GM19452 (cell line): ENCODE results near the gene RETREG1.
"Not testable (repeated sequence)": the region's sequence is repeated elsewhere in the genome, so short reads cannot be mapped to it uniquely, and the experiment has no call there.

Source experiments
- ATAC-seq: cut with Tn5 transposase; IDR thresholded peaks from one replicate; pipeline ENCODE4 v1.9.1; 2021; ENCODE audit not compliant: unreplicated experiment

Gene RETREG1

DNA sequence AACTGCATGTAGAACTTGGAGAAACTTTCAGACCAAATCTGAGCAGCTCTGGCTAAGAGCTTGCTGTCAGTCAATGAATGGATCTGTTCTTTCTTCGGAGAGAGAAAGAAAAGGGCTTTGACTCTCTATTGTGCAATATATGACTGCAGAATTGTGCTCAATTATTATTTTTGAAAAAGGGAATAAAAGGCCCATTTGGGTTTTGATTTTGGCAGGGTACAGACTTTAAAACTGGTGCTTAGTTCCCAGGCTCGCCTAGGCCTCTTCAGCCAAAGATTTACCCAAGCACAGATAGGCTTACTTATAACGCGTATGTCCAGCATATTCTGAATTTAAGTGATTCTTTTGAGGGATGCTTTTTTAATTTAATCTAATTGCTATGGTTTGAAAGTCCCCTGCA is 59.3 kb downstream of the RETREG1 start:
- no peak for ATAC-seq

- no peak for ATAC-seq
Observed at GRCh38 chr5:16554110-16554509, 62.7 kb downstream of the RETREG1 start.

- ATAC-seq, result peak; percentile 76
Observed at GRCh38 chr5:16552666-16553343, 64.0 kb downstream of the RETREG1 start.

DNA sequence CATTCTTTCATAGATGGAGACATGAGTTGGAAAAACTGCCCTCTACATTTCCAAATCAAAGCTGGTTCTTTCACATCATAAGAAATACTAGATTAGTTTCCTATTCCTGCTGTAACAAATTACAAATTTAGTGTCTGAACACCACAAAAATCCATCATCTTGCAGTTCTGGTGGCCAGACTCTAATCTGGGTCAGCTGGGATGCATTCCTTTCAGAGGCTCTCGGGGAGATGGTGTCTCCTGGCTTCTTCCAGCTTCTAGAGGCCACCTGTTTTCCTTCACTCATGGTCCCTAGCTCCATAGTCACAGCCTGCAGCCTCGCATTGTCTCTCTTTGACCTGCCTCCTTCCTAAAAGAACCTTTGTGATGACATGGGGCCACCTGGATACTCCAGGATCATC is 65.2 kb downstream of the RETREG1 start:
- ATAC-seq, result no peak

- ATAC-seq, result peak; percentile 79
Observed at GRCh38 chr5:16550316-16550952, 66.4 kb downstream of the RETREG1 start.

DNA sequence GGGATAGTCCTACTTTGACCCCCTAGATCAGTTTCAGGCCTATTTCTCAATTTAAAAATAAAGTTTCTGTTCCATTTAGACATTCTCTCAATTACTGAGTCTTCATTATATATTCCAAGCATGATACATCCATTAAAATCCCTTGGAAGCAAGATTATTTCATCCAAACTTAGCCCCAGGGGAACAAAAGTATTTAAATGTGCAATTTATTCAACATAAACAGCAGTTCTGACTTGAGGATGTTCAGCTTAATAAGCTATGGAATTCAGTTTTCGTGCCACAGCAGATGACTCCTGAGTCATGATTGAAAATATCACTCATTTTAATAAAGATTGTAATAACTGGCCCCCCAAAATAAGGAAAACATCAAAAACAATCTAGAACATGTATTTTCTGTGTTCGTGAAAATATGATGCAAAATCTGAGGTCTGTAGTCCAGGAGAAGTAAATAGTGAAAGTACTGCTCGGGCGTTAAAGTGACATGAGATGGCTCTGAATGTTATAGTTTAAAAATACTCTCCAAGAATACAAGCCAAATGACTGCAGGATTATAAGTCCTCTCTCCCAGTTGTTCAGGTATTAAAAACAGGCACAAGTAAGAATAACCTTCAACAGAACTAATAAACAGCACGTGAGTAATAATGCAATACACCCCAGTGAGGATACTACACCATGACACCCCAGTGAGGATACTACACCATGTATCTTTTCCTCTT is 67.1 kb downstream of the RETREG1 start:
- ATAC-seq, result no peak

DNA sequence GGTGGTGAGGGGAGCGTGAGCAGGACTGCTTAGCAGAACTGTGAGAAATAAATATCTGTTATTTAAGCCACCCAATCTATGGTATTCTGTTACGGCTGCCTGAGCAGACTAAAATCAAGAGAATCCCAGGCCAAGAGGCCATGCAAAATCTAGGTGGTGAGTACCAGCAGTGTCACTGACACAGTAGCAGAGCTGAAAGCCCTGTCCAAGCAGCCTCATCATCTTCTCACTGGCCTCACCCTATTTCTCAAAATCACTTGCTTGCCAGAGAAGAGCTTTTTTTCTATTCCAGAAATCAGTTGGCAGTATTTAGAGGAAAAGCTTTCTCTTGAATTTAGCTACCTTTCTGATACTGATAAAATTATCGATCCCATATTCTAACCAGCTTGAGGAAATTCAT is 68.0 kb downstream of the RETREG1 start:
- no peak for ATAC-seq

GRCh38 chr5:16548115-16548514 is 68.7 kb downstream of the RETREG1 start:
- ATAC-seq, result no peak

- ATAC-seq, result no peak
Observed at GRCh38 chr5:16547200-16547842, 69.5 kb downstream of the RETREG1 start.

DNA sequence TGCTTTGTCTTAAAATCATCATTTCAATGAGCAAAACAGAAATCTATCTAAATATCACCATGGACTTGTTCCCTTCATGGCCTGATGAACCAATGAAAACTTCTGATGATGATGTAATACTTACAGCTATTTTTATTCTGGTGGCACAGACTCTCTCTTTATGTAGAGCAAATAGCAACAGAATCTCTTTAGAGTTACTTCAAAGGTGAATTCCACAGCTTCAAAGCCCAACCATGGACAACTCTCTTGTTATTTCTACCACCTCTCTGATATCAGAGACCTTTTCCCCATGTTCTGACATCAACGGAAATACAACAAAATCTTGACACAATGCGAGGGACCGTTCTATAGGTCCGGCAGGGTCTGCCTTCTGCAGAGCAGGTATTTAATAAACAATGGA is 70.1 kb downstream of the RETREG1 start:
- ATAC-seq, result no peak

GRCh38 chr5:16544607-16545374 is 72.0 kb downstream of the RETREG1 start:
- no peak for ATAC-seq

DNA sequence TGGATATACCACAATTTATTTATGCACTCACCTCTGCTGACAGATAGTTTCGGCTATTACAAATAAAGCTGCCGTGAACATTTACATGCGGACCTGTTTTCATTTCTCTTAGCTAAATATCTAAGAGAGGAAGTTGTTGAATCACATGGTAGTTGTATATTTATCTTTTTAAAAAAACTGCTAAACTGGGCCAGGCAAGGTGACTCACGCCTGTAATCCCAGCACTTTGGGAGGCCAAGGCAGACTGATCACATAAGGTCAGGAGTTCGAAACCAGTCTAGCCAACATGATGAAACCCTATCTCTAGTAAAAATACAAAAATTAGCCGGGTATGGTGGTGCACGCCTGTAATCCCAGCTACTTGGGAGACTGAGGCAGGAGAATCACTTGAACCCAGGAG is 73.6 kb downstream of the RETREG1 start:
- ATAC-seq, result not testable (repeated sequence)

- no peak for ATAC-seq
Observed at GRCh38 chr5:16542236-16542635, 74.6 kb downstream of the RETREG1 start.

DNA sequence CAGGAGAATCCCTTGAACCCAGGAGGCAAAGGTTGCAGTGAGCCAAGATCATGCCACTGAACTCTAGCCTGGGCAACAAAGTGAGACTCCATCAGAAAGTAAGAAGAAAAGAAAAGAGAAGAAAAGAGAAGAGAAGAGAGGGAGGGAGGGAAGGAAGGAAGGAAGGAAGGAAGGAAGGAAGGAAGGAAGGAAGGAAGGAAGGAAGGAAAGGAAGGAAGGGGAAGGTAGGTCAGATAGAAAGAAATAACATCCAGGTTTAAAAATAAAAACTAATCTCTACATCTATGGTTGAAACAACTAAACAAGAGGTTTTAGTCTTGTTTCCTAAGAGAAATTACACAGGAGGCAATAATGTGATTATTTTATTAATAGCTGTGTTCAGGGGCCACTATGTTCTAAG is 75.2 kb downstream of the RETREG1 start:
- ATAC-seq, result not testable (repeated sequence)

DNA sequence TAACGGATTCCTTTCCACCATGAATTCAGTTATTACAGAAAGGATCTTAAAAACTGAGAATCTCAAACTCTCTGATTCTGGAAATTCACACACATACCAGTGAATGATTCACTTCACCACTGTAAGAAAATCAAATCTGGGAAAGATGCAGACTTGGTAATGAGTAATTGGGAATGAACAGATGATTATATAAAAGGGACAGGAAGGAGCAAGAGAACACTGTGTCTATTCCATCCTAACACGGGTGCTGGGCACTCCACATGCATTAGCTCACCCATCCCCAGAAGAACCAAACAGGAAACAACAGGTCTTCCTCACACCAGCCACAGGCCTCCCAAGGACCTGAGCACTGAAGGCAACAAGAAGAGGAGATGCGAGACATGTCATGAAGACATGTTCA is 76.4 kb downstream of the RETREG1 start:
- no peak for ATAC-seq

DNA sequence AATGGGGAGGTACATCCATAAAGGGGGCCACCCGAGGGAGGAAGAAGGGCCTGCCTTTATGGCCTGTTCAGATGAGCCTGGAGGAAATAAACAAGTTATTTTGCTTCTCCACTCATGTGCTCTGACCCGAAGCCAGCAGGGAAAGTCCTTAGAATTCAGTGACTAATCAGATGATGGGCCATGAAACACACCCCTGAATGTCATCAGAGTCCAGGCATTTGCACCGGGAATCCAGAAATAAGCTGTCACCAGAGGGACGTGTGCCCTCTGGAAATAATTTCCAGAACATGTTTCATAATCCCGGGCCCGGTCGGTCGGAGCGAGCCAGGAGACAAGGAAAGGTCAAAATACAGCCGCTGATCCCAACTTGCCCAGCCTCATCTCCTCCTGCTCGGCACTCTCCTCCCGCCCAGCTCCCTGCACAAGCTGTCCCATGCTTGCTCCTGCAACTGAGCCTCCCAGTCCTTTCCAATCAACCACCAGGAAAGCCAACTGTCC is 77.6 kb downstream of the RETREG1 start:
- no peak for ATAC-seq

DNA sequence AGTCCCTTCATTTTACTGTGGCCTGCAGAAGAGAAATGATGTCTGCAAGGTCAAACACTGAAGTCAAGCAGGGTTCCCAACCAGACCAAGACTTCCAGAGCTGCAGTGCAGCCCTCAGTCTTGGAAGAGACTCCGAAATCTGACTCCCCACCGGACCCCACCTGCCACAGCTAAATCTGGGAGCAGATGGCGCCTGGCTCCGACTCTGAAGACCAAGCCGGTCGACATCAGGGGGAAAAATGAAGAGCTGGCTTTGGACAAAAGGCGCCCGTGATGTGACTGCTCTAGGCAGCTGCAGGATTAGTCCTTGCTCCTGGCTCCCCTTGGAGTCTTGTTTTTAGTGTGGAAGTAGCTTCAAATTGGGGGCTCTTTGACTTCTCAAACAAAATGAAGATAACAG is 78.8 kb downstream of the RETREG1 start:
- no peak for ATAC-seq

- ATAC-seq, result no peak
Observed at GRCh38 chr5:16536818-16537217, 80.0 kb downstream of the RETREG1 start.

GRCh38 chr5:16536246-16536645 is 80.6 kb downstream of the RETREG1 start:
- ATAC-seq, result no peak

DNA sequence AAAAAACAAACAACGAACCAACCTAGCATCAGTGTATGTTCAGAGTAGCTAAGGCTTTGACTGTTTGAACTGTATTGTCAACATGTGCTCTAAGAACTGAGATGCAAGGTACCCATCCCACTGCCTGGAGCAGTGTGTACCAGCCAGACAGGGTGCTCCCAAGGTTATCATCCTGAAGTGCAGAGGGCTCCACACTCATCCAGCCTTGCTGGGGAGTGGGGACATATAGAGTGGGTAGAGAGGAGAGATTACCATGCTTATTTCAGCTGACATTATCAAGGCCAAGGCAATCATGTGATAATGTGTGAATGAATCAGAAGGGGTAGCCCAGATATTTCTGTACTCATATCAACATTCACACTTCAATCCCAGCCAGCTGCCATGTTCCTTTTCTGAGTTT is 82.5 kb downstream of the RETREG1 start:
- no peak for ATAC-seq
